ENCODE data around the gene RAB11FIP3. TPM values are rescaled to one million over a fixed set of nuclear protein-coding genes. Genes with fewer than 3 reads are reported as not detected.

RAB11FIP3 gene
- total and polyA plus RNA-seq, 9 of the 15 experiments (the other 6 are each of a cell fraction or from before 2014, with no cell fraction given): 0.46 to 13.1 (median 4.3) TPM

GRCh38 chr16:519841-520687, 94.6 kb downstream of the RAB11FIP3 start:
- Histone ChIP-seq H3K4me3 (no peak overlapping the region), H3K27ac (ENCODE audit: extremely low read depth, low read depth, low read length) (no peak overlapping the region), H4K20me1 (replicated peaks; ENCODE audit: control insufficient read depth, insufficient read depth, low read length) (no peaks in the 10 kb centered on the region; the same call in 1 of the 2 replicates), H3K9me3 (replicated peaks; ENCODE audit: control insufficient read depth, insufficient read depth, low read depth, low read length) (no peaks in the 10 kb centered on the region), H3K9ac (ENCODE audit: insufficient read depth in 1 of 2, low read depth in 2 of 2, low read length in 2 of 2) (peak overlapping the region in 1 of 2 experiments; percentile 58; a peak in 2 of 4 replicates), H3K36me3 (ENCODE audit: control insufficient read depth, insufficient read depth, low read length) (peaks cover 13% of the 10 kb centered on the region; the same call in 2 of the 3 replicates), H3K27me3 (ENCODE audit: control insufficient read depth in 2 of 2, insufficient read depth in 2 of 2, low read length in 2 of 2) (no peaks in the 10 kb centered on the region), H3K4me2 (ENCODE audit: insufficient read depth, low read length) (no peak overlapping the region), H3K79me2 (ENCODE audit: control insufficient read depth, insufficient read depth, low read length) (peaks cover 3% of the 10 kb centered on the region; the same call in 1 of the 3 replicates), H3K4me1 (replicated peaks in 1 of 2; ENCODE audit: control insufficient read depth in 2 of 2, insufficient read depth in 2 of 2, low read length in 2 of 2) (peaks cover 2 to 68% of the 10 kb centered on the region in 2 experiments; a peak in 4 of 5 replicates), H2AFZ (ENCODE audit: low read depth, low read length) (no peak overlapping the region), H3K9me1 (ENCODE audit: control insufficient read depth, insufficient read depth, low read length) (no peaks in the 10 kb centered on the region)
- WGBS (ENCODE audit: insufficient coverage, low coverage, missing lambda C conversion rate): 88% methylated on average over 28 of the region's 35 CpGs
- POLR2A ChIA-PET: interaction anchor here (1.4 to 3.0 kb wide), 3 partner anchors 15 to 21 kb away, joined by 4 to 9 read pairs (median 4); no protein-coding TSS in a partner anchor
- DNase-seq (ENCODE audit: extremely low read depth in 1 of 4, low spot score in 3 of 4) (no peak), ATAC-seq (no peak), FAIRE-seq (no peak)
- intact Hi-C loops (cut with micrococcal nuclease): no loop called here
- CTCF ChIA-PET (ENCODE audit: low intra/inter-chr PET ratio): no interaction called here
- no TSS peak for BruUV-seq (replicated peaks)
- in situ Hi-C loops (cut with MboI): no loop called here
- no peak for TF ChIP-seq AFF4 (CRISPR knock-in tag; IDR thresholded peaks at IDR 0.05)
- no peak for TF ChIP-seq PTTG1 (tag; IDR thresholded peaks at IDR 0.05; ENCODE audit: low read depth)
- TF ChIP-seq KLF13 (tag; IDR thresholded peaks at IDR 0.05; ENCODE audit: borderline replicate concordance, low read depth): no peak
- no peak for TF ChIP-seq ZNF239 (CRISPR knock-in tag; IDR thresholded peaks at IDR 0.05)
- TF ChIP-seq KHSRP (IDR thresholded peaks at IDR 0.05): no peak
- no peak for TF ChIP-seq POU5F1 (IDR thresholded peaks at IDR 0.05; ENCODE audit: borderline replicate concordance, low read depth, low read length, partially characterized antibody)
- no peak for TF ChIP-seq GABPA (tag; conservative IDR thresholded peaks at IDR 0.05; ENCODE audit: low read depth)
- TF ChIP-seq MCM7 (IDR thresholded peaks at IDR 0.05): no peak
- TF ChIP-seq ESRRB (CRISPR knock-in tag; IDR thresholded peaks at IDR 0.05; ENCODE audit: borderline replicate concordance): no peak
- TF ChIP-seq IFI16 (CRISPR knock-in tag; IDR thresholded peaks at IDR 0.05): no peak
- 0 out of 2 replicates have a peak, but pooled peaks have one; percentile 21 for TF ChIP-seq SP1 (CRISPR knock-in tag; IDR thresholded peaks at IDR 0.05)
- TF ChIP-seq HIVEP1 (CRISPR knock-in tag; IDR thresholded peaks at IDR 0.05): no peak
- no peak for TF ChIP-seq ZC3H11A (IDR thresholded peaks at IDR 0.05; ENCODE audit: low read depth, low read length)

All from K562 (cell line).